HepG2 (cell line): ENCODE data around the gene F7. TPM values are rescaled to one million over a fixed set of nuclear protein-coding genes. Genes with fewer than 3 reads are reported as not detected.
A peak's percentile ranks its signal among the peaks of the same experiment; 100 is the strongest.

Source experiments
- BRD4 ChIP-seq: sonication (generic); formaldehyde crosslinking; IDR thresholded peaks from 2 replicates; pipeline ENCODE4 v1.4.0; 2020; ENCODE audit warnings: missing genetic modification reagents
- E2F2 ChIP-seq: sonication (generic); formaldehyde crosslinking; IDR thresholded peaks from 2 replicates; pipeline ENCODE4 v1.4.0; 2020; ENCODE audit warnings: missing genetic modification reagents, borderline replicate concordance
- E2F5 ChIP-seq: sonication (generic); formaldehyde crosslinking; conservative IDR thresholded peaks from 2 replicates; pipeline ENCODE4 v1.4.0; 2020; ENCODE audit warnings: missing genetic modification reagents
- GATAD1 ChIP-seq: IDR thresholded peaks from 2 replicates; pipeline ENCODE4 v1.6.1; 2016; ENCODE audit warnings: missing genetic modification reagents, missing compliant biosample characterization
- NCOR1 ChIP-seq: fragments of 200-600 bp; sonication (generic); IDR thresholded peaks from 2 replicates; pipeline ENCODE4 v1.7.0; 2017; ENCODE audit warnings: antibody characterized with exemption, low read length, borderline replicate concordance
- NFAT5 ChIP-seq: sonication (generic); formaldehyde crosslinking; IDR thresholded peaks from 2 replicates; pipeline ENCODE4 v1.4.0; 2020; ENCODE audit warnings: missing genetic modification reagents
- ONECUT2 ChIP-seq: sonication (generic); formaldehyde crosslinking; IDR thresholded peaks from 2 replicates; pipeline ENCODE4 v1.4.0; 2020; ENCODE audit warnings: missing genetic modification reagents
- SOX13 ChIP-seq, 3 experiments: fragments of 450-650 bp in 1 of 3; sonication (generic) in 1 of 3; formaldehyde crosslinking in 1 of 3; IDR thresholded peaks in 2 of 3; conservative IDR thresholded peaks in 1 of 3; 2 replicates each; pipeline versions ENCODE4 v1.5.0 to v1.6.1; 2016 to 2020; ENCODE audit warnings: antibody characterized with exemption in 1 of 3, mild to moderate bottlenecking in 1 of 3, missing compliant biosample characterization in 1 of 3, missing genetic modification reagents in 1 of 3, moderate library complexity in 1 of 3
- THAP7 ChIP-seq: sonication (generic); formaldehyde crosslinking; IDR thresholded peaks from 2 replicates; pipeline ENCODE4 v1.8.1; 2023; ENCODE audit warnings: mild to moderate bottlenecking, missing genetic modification reagents
- ZNF75D ChIP-seq: sonication (generic); formaldehyde crosslinking; IDR thresholded peaks from 2 replicates; pipeline ENCODE4 v1.8.1; 2023; ENCODE audit warnings: missing genetic modification reagents, mild to moderate bottlenecking, borderline replicate concordance
- ZSCAN20 ChIP-seq: sonication (generic); formaldehyde crosslinking; IDR thresholded peaks from 2 replicates; pipeline ENCODE4 v1.4.0; 2020; ENCODE audit warnings: missing genetic modification reagents, mild to moderate bottlenecking, borderline replicate concordance
- ZSCAN29 ChIP-seq: sonication (generic); formaldehyde crosslinking; conservative IDR thresholded peaks from 2 replicates; pipeline ENCODE4 v1.4.0; 2020; ENCODE audit warnings: mild to moderate bottlenecking, missing genetic modification reagents
- polyA plus RNA-seq, 8 experiments: library from polyadenylated mRNA; depleted of rRNA in 3 of 8; stranded (reverse) in 7 of 8; unstranded in 1 of 8; fragments of >200 nt; fragmentation: Illumina TruSeq in 4 of 8; extraction: Trizol in 4 of 8; gene quantifications; 2 replicates each; pipeline versions ENCODE4 v1.2.1 to v1.2.3, GENCODE V29; 2011 to 2016; ENCODE audit warnings: low read depth in 4 of 8, missing spikeins in 1 of 8, mixed read lengths in 1 of 8; ENCODE audit not compliant: insufficient read depth in 1 of 8
- total RNA-seq, 5 experiments: library from RNA; depleted of rRNA; stranded (reverse); fragments of >200 nt; fragmentation: Illumina TruSeq; extraction: Trizol; gene quantifications; 2 replicates each; pipeline ENCODE4 v1.2.3, GENCODE V29; 2016; ENCODE audit warnings: low read depth in 1 of 5

Gene F7
- total and polyA plus RNA-seq, 2 of the 13 experiments (the other 11 are each of a cell fraction or from before 2014, with no cell fraction given): 12.6 to 26.5 TPM

GRCh38 chr13:113105032-113105920 lies at the start of gene F7 (continued):
- 0 out of 2 replicates have a peak, but pooled peaks have one; percentile 33 for TF ChIP-seq ZSCAN29 (CRISPR knock-in tag)
- TF ChIP-seq NCOR1: peak; percentile 63; the same call in 1 of the 2 replicates
- TF ChIP-seq E2F2 (CRISPR knock-in tag): no peak
- no peak for TF ChIP-seq SOX13 (IDR thresholded peaks at IDR 0.05)
- peak in 1 of 2 experiments; percentile 70; a peak in 2 of 4 replicates for TF ChIP-seq SOX13 (CRISPR knock-in tag; conservative IDR thresholded peaks at IDR 0.05 in 1 of 2, IDR thresholded peaks at IDR 0.05 in 1 of 2)
- TF ChIP-seq ONECUT2 (CRISPR knock-in tag): no peak
- TF ChIP-seq THAP7 (CRISPR knock-in tag): peak; percentile 85; the same call in 1 of the 2 replicates
- TF ChIP-seq GATAD1: 0 out of 2 replicates have a peak, but pooled peaks have one; percentile 31
- TF ChIP-seq ZNF75D (CRISPR knock-in tag): no peak
- TF ChIP-seq E2F5 (CRISPR knock-in tag): no peak
- TF ChIP-seq BRD4 (CRISPR knock-in tag): 0 out of 2 replicates have a peak, but pooled peaks have one; percentile 31
- no peak for TF ChIP-seq ZSCAN20
- no peak for TF ChIP-seq NFAT5
